GM18498 (cell line): ENCODE data around the gene KCTD6.

Source experiments
- ATAC-seq: cut with Tn5 transposase; IDR thresholded peaks from one replicate; pipeline ENCODE4 v1.9.1; 2021; ENCODE audit warnings: mild to moderate bottlenecking, moderate library complexity; ENCODE audit not compliant: unreplicated experiment

The KCTD6 gene

DNA sequence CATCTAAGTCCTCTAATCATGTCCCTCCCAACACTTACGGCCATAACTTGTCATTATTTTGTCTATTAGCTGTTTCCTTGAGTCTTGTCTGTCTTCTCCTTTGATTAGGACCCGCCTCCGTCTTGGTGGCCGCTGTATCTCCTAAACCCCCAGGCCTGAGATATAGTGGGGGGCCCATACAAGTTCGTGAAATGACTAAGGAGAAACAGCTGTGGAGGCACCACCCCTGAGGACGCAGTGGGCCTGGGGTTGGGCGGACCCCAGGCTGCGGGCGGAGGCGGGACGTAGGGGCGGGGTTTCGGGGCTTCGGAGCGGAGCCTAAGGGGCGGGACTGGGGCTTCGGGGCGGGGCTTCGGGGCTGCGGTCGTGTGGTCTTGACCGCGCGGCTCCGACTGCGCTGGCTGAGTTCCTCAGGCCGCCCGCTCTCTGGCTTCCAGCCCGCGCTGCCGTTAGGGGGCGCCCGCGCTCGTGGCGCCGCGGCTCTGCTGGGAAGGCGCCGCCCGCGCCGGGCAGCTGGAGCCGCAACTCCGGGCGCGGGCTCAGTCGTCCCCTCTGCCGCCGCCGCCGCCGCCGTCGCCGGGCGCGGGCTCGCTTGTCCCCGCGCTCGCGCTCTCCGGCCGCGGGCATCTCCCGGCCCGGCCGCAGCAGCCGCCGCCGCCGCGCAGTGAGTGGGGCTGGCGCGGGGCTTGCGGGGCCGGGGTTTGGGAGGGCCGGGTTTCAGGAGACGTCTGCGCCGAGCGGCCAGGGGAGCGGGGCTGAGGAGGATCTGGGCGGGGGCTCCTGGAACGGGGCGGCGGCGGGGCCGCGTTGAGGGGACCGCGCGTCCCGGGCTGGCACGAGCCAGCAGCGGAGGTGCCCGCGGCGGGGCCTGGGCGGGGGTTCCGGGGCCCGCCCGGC lies at the start of gene KCTD6:
TSS of gene KCTD6 (plus strand) at position 591 of the 897 bp plus-strand sequence. CDS start 6,660 bp downstream, outside the sequence.
- peak; percentile 94 for ATAC-seq

DNA sequence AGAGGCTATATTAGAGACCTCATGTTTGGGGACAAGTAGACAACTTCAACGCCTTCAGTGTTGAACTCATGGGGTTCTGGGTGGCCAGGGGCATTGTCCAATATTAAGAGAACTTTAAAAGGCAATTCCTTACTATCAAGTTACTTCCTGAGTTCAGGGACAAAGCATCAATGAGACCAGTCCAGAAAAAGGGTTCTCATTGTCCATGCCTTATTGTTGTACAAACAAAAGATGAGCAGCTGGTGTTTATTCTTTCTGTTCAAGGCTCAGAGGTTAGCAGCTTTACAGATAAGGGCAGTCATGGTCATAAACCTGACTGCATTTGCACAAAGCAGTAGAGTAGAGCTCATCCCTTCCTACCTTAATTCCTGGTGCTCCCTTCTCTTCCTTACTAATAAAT lies 39.7 kb upstream of the KCTD6 start:
- no peak for ATAC-seq

DNA sequence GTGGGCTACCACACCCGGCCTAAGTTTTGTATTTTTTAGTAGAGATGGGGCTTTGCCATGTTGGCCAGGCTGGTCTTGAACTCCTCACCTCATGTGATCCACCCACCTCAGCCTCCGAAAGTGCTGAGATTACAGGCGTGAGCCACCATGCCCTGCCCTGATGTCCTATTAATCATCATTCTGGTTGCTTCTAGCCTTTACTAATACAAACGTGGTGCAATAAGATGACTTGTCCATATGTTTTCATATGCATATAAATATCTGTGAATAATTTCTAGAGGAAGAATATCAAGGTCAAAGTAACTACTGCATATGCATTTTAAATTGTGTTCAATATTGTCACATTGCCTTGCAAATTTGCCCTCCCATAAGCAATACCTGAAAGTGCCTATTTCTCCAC lies 32.7 kb upstream of the KCTD6 start:
- no peak for ATAC-seq

DNA sequence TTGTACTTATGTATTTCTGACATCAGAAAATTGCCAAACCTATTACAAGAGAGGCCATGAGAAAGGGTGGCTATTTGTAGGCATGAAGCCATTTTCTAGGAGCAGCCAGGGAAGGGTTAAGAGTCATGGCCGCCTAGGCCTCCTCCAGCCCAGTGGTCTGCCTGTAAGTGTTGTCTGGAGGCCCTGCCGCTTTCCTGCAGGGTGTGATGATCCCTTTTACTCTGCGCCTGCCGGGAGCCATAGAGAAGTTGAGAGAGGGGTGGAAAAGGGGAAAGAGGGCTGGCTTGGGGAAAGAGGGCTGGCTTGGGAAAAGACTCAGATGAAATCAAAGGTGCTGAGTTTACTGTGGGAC lies 29.1 kb upstream of the KCTD6 start:
- ATAC-seq, result no peak

DNA sequence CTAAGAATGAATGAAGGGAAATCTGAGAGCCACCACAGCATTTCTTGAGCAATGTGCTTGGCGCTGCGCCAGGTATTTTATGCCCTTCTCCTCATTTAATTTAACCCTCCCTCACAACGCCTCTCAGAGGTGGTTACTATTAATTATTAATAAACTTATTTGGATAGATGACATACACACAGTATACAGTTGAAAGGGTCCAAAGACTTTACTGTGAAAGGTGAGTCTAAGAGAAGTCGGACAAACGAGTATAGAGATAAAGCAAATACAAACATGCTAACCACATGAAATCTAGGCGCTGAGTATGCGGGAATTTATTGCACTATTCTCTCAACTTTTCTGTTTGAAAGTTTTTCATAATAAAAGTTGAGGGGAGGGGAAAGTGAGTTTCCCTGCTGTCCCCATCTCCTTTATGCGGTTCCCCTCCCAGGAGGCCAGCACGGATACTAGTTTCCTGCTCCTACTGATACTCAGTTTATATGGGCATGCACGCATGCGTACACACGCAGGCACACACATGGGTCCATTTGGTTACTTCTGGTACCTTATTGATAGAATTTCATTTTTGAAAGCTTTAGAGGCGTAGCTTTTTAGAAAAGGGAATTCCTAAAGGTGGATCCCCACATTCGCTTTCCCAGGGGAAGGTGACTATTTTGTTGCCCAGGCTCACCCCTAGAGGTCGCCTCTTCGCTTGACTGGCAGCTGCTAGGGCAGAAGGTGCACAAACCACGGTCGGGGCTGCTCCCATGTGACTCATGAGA lies 28.5 kb upstream of the KCTD6 start:
- peak; percentile 95 for ATAC-seq

DNA sequence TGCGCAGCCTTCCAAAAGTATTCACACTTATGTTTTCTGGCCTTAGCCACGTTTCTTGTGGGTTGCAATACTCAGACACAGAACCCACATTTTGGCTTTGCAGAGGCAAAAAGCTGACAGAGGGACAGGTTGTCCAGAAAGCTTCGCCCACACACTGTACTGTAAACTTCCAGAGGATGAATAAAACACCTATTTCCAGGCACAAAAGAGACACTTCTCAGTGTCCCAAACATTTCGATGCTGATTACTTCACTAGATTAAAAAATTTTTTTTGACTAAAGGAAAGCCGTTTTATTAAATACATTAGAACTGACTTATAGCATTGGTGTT lies 28.0 kb upstream of the KCTD6 start:
- no peak for ATAC-seq

DNA sequence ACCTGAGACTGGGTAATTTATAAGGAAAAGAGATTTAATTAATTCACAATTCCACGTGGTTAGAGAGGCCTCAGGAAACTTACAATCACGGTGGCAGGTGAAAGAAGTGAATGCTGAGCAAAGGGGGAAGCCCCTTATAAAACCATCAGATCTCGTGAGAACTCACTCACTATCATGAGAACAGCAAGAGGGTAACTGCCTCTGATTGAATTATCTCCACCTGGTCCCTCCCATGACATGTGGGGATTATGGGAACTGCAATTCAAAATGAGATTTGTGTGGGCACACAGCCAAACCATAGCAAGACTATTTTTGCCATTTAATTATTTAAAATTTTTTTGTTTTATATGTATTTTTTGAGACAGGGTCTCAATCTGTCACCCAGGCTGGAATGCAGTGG lies 27.0 kb upstream of the KCTD6 start:
- ATAC-seq, result no peak

DNA sequence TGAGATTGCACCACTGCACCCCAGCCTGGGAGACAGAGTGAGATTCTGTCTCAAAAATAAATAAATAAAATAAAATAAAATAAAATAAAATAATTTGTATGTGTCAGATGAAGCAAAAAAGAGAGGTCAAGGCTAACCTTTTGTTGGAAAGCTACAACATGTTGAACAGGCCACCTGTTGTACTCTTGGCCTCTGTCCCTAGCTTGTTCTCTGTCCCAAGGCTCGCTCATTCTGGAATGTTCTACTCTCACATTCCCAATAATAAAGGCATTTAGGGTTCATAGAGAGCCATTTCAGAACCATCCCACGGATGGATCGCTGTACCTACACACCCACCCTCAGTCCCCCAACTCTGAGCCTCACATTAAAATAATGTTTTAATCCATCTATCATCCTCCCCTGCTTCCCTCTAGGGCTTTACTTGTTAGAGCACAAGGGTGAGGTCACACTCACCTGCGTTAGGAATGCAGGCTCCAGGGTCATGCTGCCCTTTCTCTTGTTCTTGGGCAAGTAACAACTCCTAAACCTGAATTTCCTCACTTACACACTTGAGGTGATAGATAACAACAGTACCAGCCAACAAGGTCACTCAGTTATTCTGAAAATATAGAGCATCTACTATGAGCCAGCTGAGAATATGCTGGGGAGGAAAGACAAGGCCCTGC lies 24.9 kb upstream of the KCTD6 start:
- ATAC-seq, result no peak

DNA sequence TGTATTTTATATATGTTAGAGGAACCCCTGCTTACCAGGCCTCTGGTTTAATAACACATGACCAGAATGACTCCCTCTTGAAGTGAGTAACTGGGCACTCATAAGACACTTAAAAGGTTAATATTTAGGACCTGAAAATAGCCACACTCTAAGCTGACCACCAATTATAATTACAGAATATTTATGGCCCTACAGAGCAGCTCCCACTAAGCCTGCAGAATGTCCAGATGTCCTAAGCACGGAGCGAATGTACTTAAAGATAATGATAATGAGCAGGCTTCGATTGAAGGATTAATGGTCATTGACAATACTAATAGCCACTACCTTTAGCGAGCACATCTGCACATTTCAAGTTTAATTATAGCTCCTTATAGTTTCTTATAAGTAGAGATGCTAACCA lies 22.8 kb upstream of the KCTD6 start:
- no peak for ATAC-seq

DNA sequence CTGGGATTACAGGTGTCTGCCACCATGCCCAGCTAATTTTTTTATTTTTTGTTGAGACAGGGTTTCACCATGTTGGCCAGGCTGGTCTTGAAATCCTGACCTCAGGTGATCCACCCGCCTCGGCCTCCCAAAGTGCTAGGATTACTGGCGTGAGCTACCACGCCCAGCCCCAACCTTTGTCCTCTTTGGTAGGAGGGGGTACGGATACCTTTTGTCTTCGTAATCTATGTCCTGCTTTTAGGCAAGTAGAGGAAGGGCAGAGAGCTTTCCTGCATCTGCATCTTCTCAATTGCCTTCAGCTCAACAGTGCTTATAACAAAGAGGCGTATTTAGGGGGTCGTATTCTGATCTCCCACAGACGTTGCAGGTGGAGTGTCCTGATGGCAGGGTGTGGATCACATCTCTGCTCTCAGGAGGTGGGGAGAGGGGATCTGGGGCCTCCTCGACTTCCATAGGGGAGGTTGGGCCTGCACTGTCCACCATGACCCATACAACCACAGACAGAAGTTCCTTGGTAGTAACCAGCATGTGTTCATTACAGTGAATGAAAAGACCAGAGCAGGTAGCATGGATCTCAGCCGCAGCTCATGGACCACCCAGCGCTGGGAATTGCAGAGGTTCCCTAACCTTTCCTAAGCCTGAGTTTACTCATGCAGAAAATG lies 21.4 kb upstream of the KCTD6 start:
- no peak for ATAC-seq

DNA sequence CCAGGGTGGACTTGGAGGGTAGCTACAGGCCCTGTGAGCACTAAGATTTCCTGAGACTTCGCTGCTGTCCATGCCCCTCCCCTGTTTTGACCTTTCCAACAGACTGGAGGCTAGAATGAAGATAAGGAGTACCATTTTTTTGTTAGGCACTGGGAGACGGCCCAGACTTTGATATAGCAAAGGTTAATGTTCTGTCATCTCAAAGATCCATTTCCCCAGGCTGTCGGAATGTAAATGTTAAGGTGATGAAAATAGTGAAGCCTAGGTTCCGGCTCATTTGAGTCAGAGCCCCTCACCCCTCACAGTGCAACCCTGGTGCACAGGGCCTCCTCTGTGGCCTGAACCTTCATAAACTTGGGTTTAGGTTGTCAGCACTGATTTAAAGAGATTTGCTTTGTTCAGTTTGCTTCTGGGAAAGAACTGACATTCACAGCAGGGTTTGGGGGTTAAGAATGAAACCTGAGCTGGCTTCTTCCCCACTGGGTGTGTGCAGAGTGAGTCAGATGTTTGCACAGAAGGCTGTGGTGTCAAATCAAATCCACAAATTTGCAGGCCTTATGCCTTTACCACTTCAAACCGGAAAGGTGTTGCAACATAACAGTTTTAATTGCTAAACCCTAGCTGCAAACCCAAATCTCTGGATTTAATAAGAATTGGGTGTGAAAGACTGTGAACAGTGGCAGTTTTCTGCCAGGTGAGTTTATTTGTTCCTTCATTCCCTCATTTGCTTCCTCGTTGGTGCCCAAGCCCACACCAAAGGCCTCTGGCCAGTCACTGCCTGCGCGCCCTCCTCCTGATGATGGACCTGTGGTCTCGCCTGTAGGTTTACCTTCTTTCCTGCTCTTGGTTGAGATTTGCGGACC lies 20.6 kb upstream of the KCTD6 start:
- ATAC-seq, result no peak

DNA sequence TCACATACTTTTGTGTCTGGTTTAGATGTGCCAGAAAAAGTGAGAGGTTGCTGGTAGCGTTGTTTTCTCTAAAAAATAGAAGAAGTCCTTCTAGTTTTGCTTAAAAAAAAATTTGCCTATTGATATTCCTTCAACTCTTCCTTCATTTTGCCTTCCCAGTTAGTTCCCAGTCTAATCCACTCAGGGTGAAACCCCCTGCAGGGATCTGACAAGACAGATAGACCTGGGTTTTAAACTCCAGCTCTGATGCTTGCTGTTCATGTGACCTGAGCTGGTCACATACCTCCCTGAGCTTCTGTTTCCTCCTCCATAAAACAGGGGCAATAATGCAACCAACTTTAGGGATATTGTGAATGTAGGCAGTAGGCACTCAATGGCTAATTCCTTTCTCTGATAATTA lies 18.6 kb upstream of the KCTD6 start:
- no peak for ATAC-seq

DNA sequence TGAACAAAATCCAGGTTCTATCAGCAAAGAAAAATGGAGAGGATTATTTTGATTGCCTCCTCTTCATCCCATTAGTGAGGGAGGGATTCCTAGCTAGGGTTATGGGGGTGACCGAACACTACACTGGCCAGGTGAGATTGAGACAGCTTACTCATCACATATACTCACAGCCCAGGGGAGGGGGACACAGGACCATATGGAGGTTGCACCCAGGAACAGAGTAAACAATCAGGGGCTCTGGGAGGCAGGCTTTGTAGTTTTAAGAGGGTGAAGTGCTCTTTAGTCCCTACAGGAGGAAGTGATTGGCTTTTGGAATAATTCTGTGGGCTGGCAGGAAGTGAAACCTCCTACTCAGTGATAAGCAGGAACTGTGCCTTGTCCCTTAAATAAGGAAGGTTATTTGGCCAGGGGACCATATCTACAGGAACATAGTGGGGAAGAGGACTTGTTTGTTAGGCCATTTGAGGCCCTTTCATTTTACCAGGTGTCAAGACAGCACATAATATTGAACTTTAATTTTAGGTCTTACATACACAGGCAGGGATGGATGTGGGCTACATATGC lies 17.5 kb upstream of the KCTD6 start:
- no peak for ATAC-seq

DNA sequence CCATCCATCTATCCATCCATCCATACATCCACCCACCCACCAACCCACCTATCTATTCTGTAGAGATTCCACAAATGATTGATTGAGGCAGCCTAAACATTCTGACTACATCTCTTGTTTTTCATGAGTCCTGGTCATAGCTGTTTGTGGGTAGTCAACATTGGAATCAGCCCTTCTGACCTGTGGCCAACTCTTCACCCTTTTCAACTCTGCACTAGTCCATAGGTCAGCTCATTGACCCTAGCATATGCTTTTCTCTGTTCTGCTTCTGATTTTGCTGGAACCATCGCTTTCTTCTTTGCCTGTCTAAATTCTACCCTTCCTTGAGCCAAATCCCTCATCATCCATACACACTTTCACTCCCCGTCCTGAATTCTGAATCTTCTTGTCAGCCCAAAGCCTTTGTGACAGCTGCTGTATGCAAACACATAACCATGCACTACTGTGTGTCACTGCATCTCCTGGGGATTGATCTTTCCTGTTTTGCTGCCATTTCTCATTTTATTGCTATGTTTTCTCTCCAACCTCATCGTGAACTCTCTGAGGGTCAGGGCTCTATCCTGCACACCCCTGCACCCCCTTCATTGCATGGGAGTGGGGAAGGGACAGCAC lies 16.8 kb upstream of the KCTD6 start:
- ATAC-seq, result no peak

DNA sequence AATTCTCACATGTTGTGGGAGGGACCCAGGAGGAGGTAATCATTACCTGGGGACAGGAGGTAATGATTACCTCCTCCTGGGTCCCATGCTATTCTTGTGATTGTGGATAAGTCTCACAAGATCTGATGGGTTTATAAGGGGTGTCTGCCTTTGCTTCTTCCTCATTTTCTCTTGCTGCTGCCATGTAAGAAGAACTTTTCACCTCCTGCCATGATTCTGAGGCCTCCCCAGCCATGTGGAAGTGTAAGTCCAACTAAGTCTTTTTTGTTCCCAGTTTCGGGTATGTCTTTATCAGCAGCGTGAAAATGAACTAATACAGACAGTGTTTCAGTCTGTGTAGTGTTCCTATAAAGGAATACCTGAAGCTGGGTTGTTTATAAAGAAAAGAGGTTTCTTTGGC lies 13.1 kb upstream of the KCTD6 start:
- ATAC-seq, result no peak

DNA sequence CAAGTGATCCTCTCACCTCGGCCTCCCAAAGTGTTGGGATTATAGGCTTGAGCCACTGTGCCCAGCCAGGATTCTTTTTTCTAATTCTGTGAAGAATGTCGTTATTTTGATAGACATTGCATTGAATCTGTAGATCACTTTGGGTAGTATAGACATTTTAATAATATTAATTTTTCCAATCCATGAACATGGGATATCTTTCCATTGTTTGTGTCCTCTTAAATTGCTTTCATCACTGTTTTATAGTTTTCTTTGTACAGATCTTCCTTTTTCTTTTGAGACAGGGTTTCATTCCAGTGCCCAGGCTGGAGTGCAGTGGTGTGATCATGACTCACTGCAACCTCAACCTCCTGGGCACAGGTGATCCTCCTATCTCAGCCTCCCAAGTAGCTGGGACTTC lies 11.6 kb upstream of the KCTD6 start:
- ATAC-seq, result no peak

DNA sequence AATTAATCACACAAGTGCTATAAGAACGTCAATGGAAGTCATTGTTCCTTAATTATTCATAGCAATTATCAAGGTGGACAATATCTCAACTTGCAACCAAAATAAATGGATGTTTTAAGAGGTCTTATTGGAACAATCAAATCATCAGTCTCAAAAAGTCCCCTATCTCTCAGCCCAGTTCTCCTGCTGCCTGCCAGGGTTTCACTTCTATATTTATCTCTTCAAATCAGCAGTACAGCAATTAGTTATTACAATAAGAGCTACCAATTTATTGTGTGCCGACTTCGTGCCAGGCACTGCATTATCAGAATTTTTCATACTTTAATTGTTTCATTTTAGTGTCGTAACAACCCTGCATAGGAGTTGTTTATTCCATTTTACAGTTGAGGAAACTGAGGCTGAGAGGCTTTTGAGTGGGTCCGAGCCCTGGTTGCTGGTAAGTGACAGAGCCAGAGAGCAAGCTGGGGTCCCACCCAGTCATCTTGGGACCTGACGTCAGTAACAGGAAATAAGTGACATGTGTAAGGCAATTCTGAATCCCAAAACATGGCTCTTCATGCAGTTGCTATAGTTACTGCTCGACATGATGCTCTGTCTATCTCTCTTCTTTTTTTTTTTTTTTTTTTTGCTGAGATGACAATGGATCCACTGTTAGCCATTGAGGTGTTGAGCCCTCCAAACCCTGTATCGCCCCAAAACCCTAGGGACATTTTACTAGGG lies 8.8 kb upstream of the KCTD6 start:
- no peak for ATAC-seq

DNA sequence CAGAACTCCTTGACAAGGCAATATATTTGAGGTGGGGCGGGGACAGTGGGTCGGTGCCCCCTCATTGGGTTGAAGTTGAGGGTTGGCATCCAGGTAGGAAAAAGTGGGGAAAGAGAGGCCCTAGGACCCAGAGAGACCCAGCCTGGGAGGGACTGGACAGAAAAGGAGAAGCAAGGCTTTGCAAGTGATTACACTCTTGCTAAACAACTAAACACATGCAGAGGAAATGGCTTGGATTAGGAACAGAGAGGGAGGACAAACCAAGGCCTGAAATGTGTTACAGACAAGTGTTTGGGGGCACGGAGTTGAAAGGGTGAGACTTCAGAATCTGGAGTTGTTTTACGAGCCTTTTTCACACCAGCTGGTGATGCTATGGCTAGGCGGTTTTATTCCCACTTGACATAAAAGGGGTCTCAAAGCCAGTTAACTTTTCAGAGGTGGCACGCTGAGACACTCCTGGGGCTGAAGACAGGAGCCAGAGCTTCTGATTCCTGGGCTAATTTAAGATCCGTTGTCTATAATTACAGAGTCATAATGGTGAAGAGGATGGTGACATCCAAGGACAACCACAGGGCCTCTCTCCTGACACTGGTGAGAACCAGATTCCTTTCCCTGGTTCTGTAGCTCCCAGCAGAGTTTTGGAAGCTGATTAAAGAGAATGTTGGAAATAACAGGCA lies 7.7 kb upstream of the KCTD6 start:
- no peak for ATAC-seq

DNA sequence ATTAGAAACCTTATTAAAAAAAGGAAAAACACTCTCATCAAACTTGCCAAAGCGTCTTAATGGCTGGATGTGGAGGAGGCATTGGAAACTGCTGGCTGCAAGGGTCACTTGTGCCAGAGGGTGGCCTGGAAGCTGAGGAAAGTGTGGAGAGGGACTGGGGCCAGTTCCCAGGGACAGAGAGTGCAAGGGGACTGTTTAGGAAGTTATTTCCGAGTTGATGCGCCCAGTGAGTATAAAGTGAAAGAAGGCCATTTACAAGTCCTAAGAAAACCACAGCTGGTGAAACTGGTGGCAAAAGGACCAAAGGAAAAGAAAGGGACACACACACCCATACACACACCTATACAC lies 7.2 kb upstream of the KCTD6 start:
- no peak for ATAC-seq
